ENCODE measurements around the gene DBF4B. TPM values are rescaled to one million over a fixed set of nuclear protein-coding genes. Genes with fewer than 3 reads are reported as not detected.

DBF4B gene
- total and polyA plus RNA-seq, 2 of the 13 experiments (the other 11 are each of a cell fraction or from before 2014, with no cell fraction given), result 11.7 to 13.2 TPM

DNA sequence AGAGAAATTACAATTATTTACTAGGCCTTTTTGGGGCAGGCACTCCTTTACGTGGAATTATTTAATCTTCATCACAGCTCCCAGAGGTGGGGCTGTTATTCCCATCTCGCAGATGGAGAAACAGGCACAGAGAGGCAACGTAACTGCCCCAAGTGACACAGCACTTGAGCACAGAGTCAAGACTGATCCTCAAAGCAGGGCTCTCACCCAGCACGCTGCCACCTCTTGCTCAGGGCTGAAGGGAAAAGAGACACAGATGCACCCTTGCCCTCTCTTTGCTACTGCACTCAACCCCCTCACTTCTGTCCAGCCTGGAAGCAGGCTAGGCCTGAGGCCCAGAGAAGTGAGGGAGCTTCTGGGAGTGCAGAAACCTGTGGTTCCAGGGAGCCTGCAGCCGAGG is 54.7 kb downstream of the DBF4B start:
- DNase-seq (ENCODE audit: low spot score), result no peak
- CTCF ChIA-PET (ENCODE audit: low intra/inter-chr PET ratio, low total read pairs), result no interaction called here
- Histone ChIP-seq H3K27ac (ENCODE audit: extremely low read length, insufficient read depth, low read length) (no peak overlapping the region), H3K4me3 (replicated peaks in 1 of 3; ENCODE audit: insufficient read depth in 1 of 3, low read depth in 2 of 3, low read length in 3 of 3) (no peak overlapping the region), H3K9me3 (ENCODE audit: low read length) (no peaks in the 10 kb centered on the region), H3K27me3 (ENCODE audit: control insufficient read depth in 1 of 2, insufficient read depth in 2 of 2, low read length in 2 of 2) (peaks cover 18 to 60% of the 10 kb centered on the region in 2 experiments), H3K79me2 (ENCODE audit: insufficient read depth, low read length) (no peaks in the 10 kb centered on the region), H3K36me3 (replicated peaks in 1 of 2; ENCODE audit: control insufficient read depth in 1 of 2, insufficient read depth in 2 of 2, low read length in 2 of 2) (no peaks in the 10 kb centered on the region), H3K4me2 (ENCODE audit: low read depth, low read length) (no peak overlapping the region), H2AFZ (ENCODE audit: low read length) (no peak overlapping the region), H3K4me1 (ENCODE audit: insufficient read depth, low read length) (peaks cover 23% of the 10 kb centered on the region), H3K9ac (ENCODE audit: insufficient read depth, low read depth, low read length) (no peak overlapping the region), H4K20me1 (ENCODE audit: insufficient read depth, low read length) (no peaks in the 10 kb centered on the region)
- no peak for ATAC-seq
- in situ Hi-C loops (cut with HindIII; ENCODE audit: extremely low pct_ligation_motif_present, low pct_unique_long_range_greater_than_20kb), result no loop called here
- POLR2A ChIA-PET, result no interaction called here
- no peak for FAIRE-seq
- 35% methylated on average over 5 of the region's 5 CpGs for WGBS (ENCODE audit: low lambda C conversion rate)
- intact Hi-C loops (cut with micrococcal nuclease; ENCODE audit: unreplicated experiment), result no loop called here
- TF ChIP-seq ZNF768 (CRISPR knock-in tag; IDR thresholded peaks at IDR 0.05) (peak; percentile 91), BRCA1 (CRISPR knock-in tag; IDR thresholded peaks at IDR 0.05) (no peak), RORA (CRISPR knock-in tag; IDR thresholded peaks at IDR 0.05) (no peak)
- TF ChIP-seq, protein P1, sequence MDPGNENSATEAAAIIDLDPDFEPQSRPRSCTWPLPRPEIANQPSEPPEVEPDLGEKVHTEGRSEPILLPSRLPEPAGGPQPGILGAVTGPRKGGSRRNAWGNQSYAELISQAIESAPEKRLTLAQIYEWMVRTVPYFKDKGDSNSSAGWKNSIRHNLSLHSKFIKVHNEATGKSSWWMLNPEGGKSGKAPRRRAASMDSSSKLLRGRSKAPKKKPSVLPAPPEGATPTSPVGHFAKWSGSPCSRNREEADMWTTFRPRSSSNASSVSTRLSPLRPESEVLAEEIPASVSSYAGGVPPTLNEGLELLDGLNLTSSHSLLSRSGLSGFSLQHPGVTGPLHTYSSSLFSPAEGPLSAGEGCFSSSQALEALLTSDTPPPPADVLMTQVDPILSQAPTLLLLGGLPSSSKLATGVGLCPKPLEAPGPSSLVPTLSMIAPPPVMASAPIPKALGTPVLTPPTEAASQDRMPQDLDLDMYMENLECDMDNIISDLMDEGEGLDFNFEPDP (CRISPR knock-in tag; conservative IDR thresholded peaks at IDR 0.05), result 0 out of 2 replicates have a peak, but pooled peaks have one; percentile 45
- BruUV-seq (replicated peaks), result no TSS peak

DNA sequence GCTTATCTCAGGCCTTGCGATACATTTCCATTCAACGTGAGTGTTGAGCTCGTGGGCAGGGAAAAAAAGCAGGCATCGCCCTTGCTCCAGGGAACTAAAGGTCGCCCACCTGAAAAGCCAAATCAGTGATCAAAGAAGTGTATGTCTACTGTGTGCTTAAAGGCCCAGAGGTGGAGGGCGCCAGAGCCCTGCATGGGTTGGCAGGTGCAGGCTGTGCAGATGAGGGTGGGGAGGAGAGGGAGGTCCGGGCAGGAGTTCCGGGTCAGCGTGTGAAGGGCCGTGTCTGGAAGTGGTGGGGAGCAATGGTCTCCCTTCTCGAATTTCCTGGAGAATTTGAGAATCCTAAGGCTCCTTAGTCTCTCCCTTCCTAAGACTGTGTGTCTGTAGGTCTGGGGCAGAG is 57.5 kb downstream of the DBF4B start:
- ATAC-seq (0 out of 3 replicates have a peak, but pooled peaks have one; percentile 3), DNase-seq (ENCODE audit: low spot score) (no peak), FAIRE-seq (no peak)
- no TSS peak for BruUV-seq (replicated peaks)
- Histone ChIP-seq H3K27me3 (ENCODE audit: control insufficient read depth in 1 of 2, insufficient read depth in 2 of 2, low read length in 2 of 2) (peaks cover 7 to 49% of the 10 kb centered on the region in 2 experiments; a peak in 4 of 5 replicates), H3K9me3 (ENCODE audit: low read length) (no peaks in the 10 kb centered on the region), H3K79me2 (ENCODE audit: insufficient read depth, low read length) (no peaks in the 10 kb centered on the region), H3K27ac (ENCODE audit: extremely low read length, insufficient read depth, low read length) (no peak overlapping the region), H3K36me3 (replicated peaks in 1 of 2; ENCODE audit: control insufficient read depth in 1 of 2, insufficient read depth in 2 of 2, low read length in 2 of 2) (no peaks in the 10 kb centered on the region), H3K4me3 (replicated peaks in 1 of 3; ENCODE audit: insufficient read depth in 1 of 3, low read depth in 2 of 3, low read length in 3 of 3) (no peak overlapping the region), H2AFZ (ENCODE audit: low read length) (no peak overlapping the region), H3K4me1 (ENCODE audit: insufficient read depth, low read length) (peaks cover 37% of the 10 kb centered on the region), H4K20me1 (ENCODE audit: insufficient read depth, low read length) (no peaks in the 10 kb centered on the region), H3K9ac (ENCODE audit: insufficient read depth, low read depth, low read length) (no peak overlapping the region), H3K4me2 (ENCODE audit: low read depth, low read length) (peak overlapping the region; percentile 14; the same call in 1 of the 2 replicates)
- in situ Hi-C loops (cut with HindIII; ENCODE audit: extremely low pct_ligation_motif_present, low pct_unique_long_range_greater_than_20kb), result no loop called here
- whole genome bisulfite sequencing (ENCODE audit: low lambda C conversion rate), result 21% methylated on average over 11 of the region's 11 CpGs
- intact Hi-C loops (cut with micrococcal nuclease; ENCODE audit: unreplicated experiment), result no loop called here
- CTCF ChIA-PET (ENCODE audit: low intra/inter-chr PET ratio, low total read pairs), result no interaction called here
- POLR2A ChIA-PET, result no interaction called here
- TF ChIP-seq ZNF234 (CRISPR knock-in tag; conservative IDR thresholded peaks at IDR 0.05), result no peak
- no peak for TF ChIP-seq ZNF430 (CRISPR knock-in tag; IDR thresholded peaks at IDR 0.05)
- no peak for TF ChIP-seq PPARG (CRISPR knock-in tag; conservative IDR thresholded peaks at IDR 0.05)
- TF ChIP-seq SIN3A (IDR thresholded peaks at IDR 0.05; ENCODE audit: borderline replicate concordance, low read depth, low read length), result no peak
- no peak for TF ChIP-seq FOXJ3 (CRISPR knock-in tag; IDR thresholded peaks at IDR 0.05; ENCODE audit: borderline replicate concordance)
- TF ChIP-seq, protein P2, sequence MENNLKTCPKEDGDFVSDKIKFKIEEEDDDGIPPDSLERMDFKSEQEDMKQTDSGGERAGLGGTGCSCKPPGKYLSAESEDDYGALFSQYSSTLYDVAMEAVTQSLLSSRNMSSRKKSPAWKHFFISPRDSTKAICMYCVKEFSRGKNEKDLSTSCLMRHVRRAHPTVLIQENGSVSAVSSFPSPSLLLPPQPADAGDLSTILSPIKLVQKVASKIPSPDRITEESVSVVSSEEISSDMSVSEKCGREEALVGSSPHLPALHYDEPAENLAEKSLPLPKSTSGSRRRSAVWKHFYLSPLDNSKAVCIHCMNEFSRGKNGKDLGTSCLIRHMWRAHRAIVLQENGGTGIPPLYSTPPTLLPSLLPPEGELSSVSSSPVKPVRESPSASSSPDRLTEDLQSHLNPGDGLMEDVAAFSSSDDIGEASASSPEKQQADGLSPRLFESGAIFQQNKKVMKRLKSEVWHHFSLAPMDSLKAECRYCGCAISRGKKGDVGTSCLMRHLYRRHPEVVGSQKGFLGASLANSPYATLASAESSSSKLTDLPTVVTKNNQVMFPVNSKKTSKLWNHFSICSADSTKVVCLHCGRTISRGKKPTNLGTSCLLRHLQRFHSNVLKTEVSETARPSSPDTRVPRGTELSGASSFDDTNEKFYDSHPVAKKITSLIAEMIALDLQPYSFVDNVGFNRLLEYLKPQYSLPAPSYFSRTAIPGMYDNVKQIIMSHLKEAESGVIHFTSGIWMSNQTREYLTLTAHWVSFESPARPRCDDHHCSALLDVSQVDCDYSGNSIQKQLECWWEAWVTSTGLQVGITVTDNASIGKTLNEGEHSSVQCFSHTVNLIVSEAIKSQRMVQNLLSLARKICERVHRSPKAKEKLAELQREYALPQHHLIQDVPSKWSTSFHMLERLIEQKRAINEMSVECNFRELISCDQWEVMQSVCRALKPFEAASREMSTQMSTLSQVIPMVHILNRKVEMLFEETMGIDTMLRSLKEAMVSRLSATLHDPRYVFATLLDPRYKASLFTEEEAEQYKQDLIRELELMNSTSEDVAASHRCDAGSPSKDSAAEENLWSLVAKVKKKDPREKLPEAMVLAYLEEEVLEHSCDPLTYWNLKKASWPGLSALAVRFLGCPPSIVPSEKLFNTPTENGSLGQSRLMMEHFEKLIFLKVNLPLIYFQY (CRISPR knock-in tag; IDR thresholded peaks at IDR 0.05; ENCODE audit: borderline replicate concordance), result no peak
- TF ChIP-seq ZNF33A (CRISPR knock-in tag; IDR thresholded peaks at IDR 0.05; ENCODE audit: borderline replicate concordance), result no peak
- TF ChIP-seq, protein P3, sequence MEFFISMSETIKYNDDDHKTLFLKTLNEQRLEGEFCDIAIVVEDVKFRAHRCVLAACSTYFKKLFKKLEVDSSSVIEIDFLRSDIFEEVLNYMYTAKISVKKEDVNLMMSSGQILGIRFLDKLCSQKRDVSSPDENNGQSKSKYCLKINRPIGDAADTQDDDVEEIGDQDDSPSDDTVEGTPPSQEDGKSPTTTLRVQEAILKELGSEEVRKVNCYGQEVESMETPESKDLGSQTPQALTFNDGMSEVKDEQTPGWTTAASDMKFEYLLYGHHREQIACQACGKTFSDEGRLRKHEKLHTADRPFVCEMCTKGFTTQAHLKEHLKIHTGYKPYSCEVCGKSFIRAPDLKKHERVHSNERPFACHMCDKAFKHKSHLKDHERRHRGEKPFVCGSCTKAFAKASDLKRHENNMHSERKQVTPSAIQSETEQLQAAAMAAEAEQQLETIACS (CRISPR knock-in tag; IDR thresholded peaks at IDR 0.05), result no peak
- no peak for TF ChIP-seq ZNF263 (CRISPR knock-in tag; IDR thresholded peaks at IDR 0.05)
- TF ChIP-seq STAT5B (CRISPR knock-in tag; IDR thresholded peaks at IDR 0.05), result no peak

Data from HepG2 (cell line).